Right lobe of liver (tissue), 6 donors: ENCODE measurements around the gene RCSD1. TPM values are rescaled to one million over a fixed set of nuclear protein-coding genes. Genes with fewer than 3 reads are reported as not detected.
A peak's percentile ranks its signal among the peaks of the same experiment; 100 is the strongest.

Source experiments
- ATAC-seq, 4 donors: fragments of 200-7000 bp; cut with Tn5 transposase; one replicate each; pipeline ENCODE4 v1.9.1; 2020; ENCODE audit warnings: mild to moderate bottlenecking in 4 of 4, moderate library complexity in 4 of 4
- DNase-seq, 3 donors: peaks; one replicate each; pipeline ENCODE4 v3.0.0-alpha.2; 2020
- H3K27ac ChIP-seq, 3 donors: fragments of 200-600 bp; one replicate each; pipeline ENCODE4 v1.8.0; 2022
- H3K27me3 ChIP-seq, 2 donors: fragments of 200-600 bp; one replicate each; pipeline ENCODE4 v1.8.0; 2022
- H3K36me3 ChIP-seq, 4 donors: fragments of 200-600 bp; sonication (generic) in 1 of 4; one replicate each; pipeline versions ENCODE4 v1.5.1 to v1.8.0; 2017 to 2022; ENCODE audit warnings: control low read depth in 1 of 4
- H3K4me1 ChIP-seq, 4 donors: fragments of 200-600 bp; sonication (generic) in 1 of 4; one replicate each; pipeline versions ENCODE4 v1.5.1 to v1.8.0; 2017 to 2022; ENCODE audit warnings: control low read depth in 1 of 4
- H3K4me3 ChIP-seq, 3 donors: fragments of 200-600 bp; one replicate each; pipeline ENCODE4 v1.8.0; 2022
- H3K9me3 ChIP-seq, 4 donors: fragments of 200-600 bp; sonication (generic) in 1 of 4; one replicate each; pipeline versions ENCODE4 v1.5.1 to v1.8.0; 2017 to 2022; ENCODE audit warnings: control low read depth in 1 of 4
- POLR2A ChIP-seq: fragments of 450-650 bp; IDR thresholded peaks from one replicate; pipeline ENCODE4 v1.6.1; 2017; ENCODE audit warnings: antibody characterized with exemption, mild to moderate bottlenecking
- WGBS: methylation state at CpG from one replicate; pipeline ENCODE4 v1.1.6; 2018; ENCODE audit warnings: low coverage, low lambda C conversion rate; ENCODE audit not compliant: insufficient coverage; ENCODE audit errors: missing lambda C conversion rate; 5-methylcytosine and 5-hydroxymethylcytosine counted together
- intact Hi-C, 2 donors: fragments of 100-400 bp; cut with DNase I; formaldehyde crosslinking; loops; one replicate each; pipeline versions ENCODE4 v1.11.2 to v1.14.1; 2022
- long read RNA-seq: library from polyadenylated mRNA; unstranded; transcript quantifications from one replicate; pipeline ENCODE4 v2.0.0, GENCODE V29; 2019
- total RNA-seq, 6 experiments: library from RNA; depleted of rRNA in 2 of 6; stranded (reverse); fragments of >200 nt in 2 of 6; fragmentation: NEBNext Ultra II Directional in 3 of 6; extraction: Animal tissue kit (Norgen Biotek cat#: 25700) in 3 of 6; gene quantifications; one replicate each; pipeline versions ENCODE4 v1.1.0 to v1.2.4, GENCODE V29; 2016 to 2023
- TF ChIP-seq, protein P1 (sequence below), 4 donors: fragments of 200-600 bp in 3 of 4; fragments of 450-650 bp in 1 of 4; IDR thresholded peaks; one replicate each; pipeline versions ENCODE4 v1.5.1 to v1.8.0; 2016 to 2022; ENCODE audit warnings: antibody characterized with exemption in 4 of 4, mild to moderate bottlenecking in 2 of 4
- donor health status: DM: no; HTN: yes; CAD: no.
- donor health status: DM: no; HTN: no; CAD: no.
- donor health status: DM: no; HTN: no; CAD: no.
- donor health status: DM: no; HTN: yes; CAD: no.
- donor health status: DM: no; HTN: yes; CAD: no.

RCSD1 gene
- 1 to 10 TPM; 2.4 to 8.4 (median 5.0) TPM for total RNA-seq
- long read RNA-seq, partial matches to known transcripts, result 0 of 1 reads
- long read RNA-seq, other reads (novel, unspliced or antisense), result 0 of 1 reads

GRCh38 chr1:167629681-167630567 is at the start of gene RCSD1:
TSS of gene RCSD1 (plus strand) at chr1:167630232. CDS start at chr1:167630424, 192 bp downstream.
- Histone ChIP-seq H3K36me3 (no peaks in the 10 kb centered on the region), H3K4me1 (peaks cover 0 to 2% (median 0%) of the 10 kb centered on the region in 4 donors), H3K27ac (peak within 1 kb of the TSS; percentile 80 to 87 (median 84)), H3K9me3 (no peaks in the 10 kb centered on the region), H3K27me3 (no peaks in the 10 kb centered on the region), H3K4me3 (peak within 1 kb of the TSS; percentile 55 to 57 (median 55))
- DNase-seq (peak; percentile 58 to 67 (median 62)), ATAC-seq (peak; percentile 61 to 67 (median 64))
- WGBS, result 6% methylated on average over 49 of the region's 62 CpGs
- TF ChIP-seq, protein P1, sequence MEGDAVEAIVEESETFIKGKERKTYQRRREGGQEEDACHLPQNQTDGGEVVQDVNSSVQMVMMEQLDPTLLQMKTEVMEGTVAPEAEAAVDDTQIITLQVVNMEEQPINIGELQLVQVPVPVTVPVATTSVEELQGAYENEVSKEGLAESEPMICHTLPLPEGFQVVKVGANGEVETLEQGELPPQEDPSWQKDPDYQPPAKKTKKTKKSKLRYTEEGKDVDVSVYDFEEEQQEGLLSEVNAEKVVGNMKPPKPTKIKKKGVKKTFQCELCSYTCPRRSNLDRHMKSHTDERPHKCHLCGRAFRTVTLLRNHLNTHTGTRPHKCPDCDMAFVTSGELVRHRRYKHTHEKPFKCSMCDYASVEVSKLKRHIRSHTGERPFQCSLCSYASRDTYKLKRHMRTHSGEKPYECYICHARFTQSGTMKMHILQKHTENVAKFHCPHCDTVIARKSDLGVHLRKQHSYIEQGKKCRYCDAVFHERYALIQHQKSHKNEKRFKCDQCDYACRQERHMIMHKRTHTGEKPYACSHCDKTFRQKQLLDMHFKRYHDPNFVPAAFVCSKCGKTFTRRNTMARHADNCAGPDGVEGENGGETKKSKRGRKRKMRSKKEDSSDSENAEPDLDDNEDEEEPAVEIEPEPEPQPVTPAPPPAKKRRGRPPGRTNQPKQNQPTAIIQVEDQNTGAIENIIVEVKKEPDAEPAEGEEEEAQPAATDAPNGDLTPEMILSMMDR (IDR thresholded peaks at IDR 0.05), result no peak
- TF ChIP-seq POLR2A, result no peak
- intact Hi-C loops, result no loop called here

- Histone ChIP-seq H3K4me3 (no peak overlapping the region), H3K27me3 (no peaks in the 10 kb centered on the region), H3K36me3 (no peaks in the 10 kb centered on the region), H3K27ac (no peak overlapping the region), H3K4me1 (peaks cover 0 to 11% (median 0%) of the 10 kb centered on the region in 4 donors), H3K9me3 (no peaks in the 10 kb centered on the region)
- WGBS, result 42% methylated on average over 1 of the region's 1 CpG
- intact Hi-C loops, result no loop called here
- ATAC-seq (peak; percentile 74 to 84 (median 80)), DNase-seq (no peak)
- no peak for TF ChIP-seq POLR2A
These were observed 48.0 kb upstream of the RCSD1 start for GRCh38 chr1:167582064-167582463.

DNA sequence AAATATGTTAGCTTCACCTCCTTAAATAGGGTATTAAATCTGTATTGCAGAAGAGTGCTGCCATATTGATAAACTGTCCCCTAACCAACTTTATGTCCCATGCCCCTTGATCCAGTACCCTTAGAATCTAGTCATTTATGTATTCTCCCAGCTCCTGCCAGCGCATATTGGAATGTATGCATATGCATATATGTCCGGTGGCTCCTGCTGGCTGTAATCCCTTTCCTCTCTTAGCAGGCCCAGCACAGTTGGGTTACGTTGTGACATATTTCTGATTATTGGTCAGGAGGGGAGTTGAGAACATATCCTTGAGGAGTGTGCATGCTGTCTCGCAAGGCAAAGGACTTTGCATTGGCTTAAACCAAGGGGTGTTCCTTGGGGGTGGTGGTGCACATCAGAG is 47.3 kb upstream of the RCSD1 start:
- H3K9me3 ChIP-seq, result no peaks in the 10 kb centered on the region
- no peaks in the 10 kb centered on the region for H3K27me3 ChIP-seq
- H3K36me3 ChIP-seq, result no peaks in the 10 kb centered on the region
- DNase-seq, result no peak
- H3K4me3 ChIP-seq, result no peak overlapping the region
- whole genome bisulfite sequencing, result 91% methylated on average over 4 of the region's 4 CpGs
- H3K27ac ChIP-seq, result no peak overlapping the region
- ATAC-seq, result no peak
- TF ChIP-seq, protein P1 (IDR thresholded peaks at IDR 0.05), result no peak
- TF ChIP-seq POLR2A, result no peak
- H3K4me1 ChIP-seq, result peaks cover 0 to 11% (median 0%) of the 10 kb centered on the region in 4 donors
- intact Hi-C loops, result no loop called here

- H3K9me3 ChIP-seq, result no peaks in the 10 kb centered on the region
- TF ChIP-seq, protein P1 (IDR thresholded peaks at IDR 0.05), result no peak
- TF ChIP-seq POLR2A, result no peak
- no peak for ATAC-seq
- WGBS, result 75% methylated on average over 2 of the region's 3 CpGs
- H3K4me3 ChIP-seq, result no peak overlapping the region
- peaks cover 0 to 11% (median 0%) of the 10 kb centered on the region in 4 donors for H3K4me1 ChIP-seq
- no peak for DNase-seq
- no peaks in the 10 kb centered on the region for H3K36me3 ChIP-seq
- no peak overlapping the region for H3K27ac ChIP-seq
- intact Hi-C loops, result no loop called here
- H3K27me3 ChIP-seq, result no peaks in the 10 kb centered on the region
These were observed 45.5 kb upstream of the RCSD1 start for GRCh38 chr1:167584581-167584980.

- ATAC-seq (peak in 1 of 4 donors; percentile 25), DNase-seq (no peak)
- no peak overlapping the region for H3K27ac ChIP-seq
- no peaks in the 10 kb centered on the region for H3K9me3 ChIP-seq
- no peak for TF ChIP-seq POLR2A
- TF ChIP-seq, protein P1 (IDR thresholded peaks at IDR 0.05), result no peak
- no peaks in the 10 kb centered on the region for H3K27me3 ChIP-seq
- 60% methylated on average over 1 of the region's 2 CpGs for WGBS
- intact Hi-C loops, result no loop called here
- H3K36me3 ChIP-seq, result no peaks in the 10 kb centered on the region
- no peak overlapping the region for H3K4me3 ChIP-seq
- peaks cover 0 to 3% (median 0%) of the 10 kb centered on the region in 4 donors for H3K4me1 ChIP-seq
These were observed 42.7 kb upstream of the RCSD1 start for GRCh38 chr1:167587342-167587741.
